Omental fat pad (tissue), 4 donors: Measurements from ENCODE around the gene ZNF407. TPM values are rescaled to one million over a fixed set of nuclear protein-coding genes. Genes with fewer than 3 reads are reported as not detected.

ENCODE experiments used
- ATAC-seq: fragments of 150-250 bp; one replicate; pipeline ENCODE4 v1.9.1; 2016; ENCODE audit warnings: mild to moderate bottlenecking, moderate library complexity; ENCODE audit not compliant: low FRiP score
- DNase-seq: peaks from one replicate; pipeline ENCODE4 v3.0.0-alpha.2; 2019; ENCODE audit warnings: low spot score
- total RNA-seq, 4 donors: library from RNA; depleted of rRNA; stranded (reverse); fragments of >200 nt; gene quantifications; one replicate each; pipeline ENCODE4 v1.1.0, GENCODE V29; 2016
- TF ChIP-seq, protein P1 (sequence below), 3 donors: fragments of 450-650 bp; IDR thresholded peaks; one replicate each; pipeline ENCODE4 v1.5.1; 2016 to 2017; ENCODE audit warnings: antibody characterized with exemption in 3 of 3, mild to moderate bottlenecking in 3 of 3, moderate library complexity in 2 of 3

The ZNF407 gene
- total RNA-seq, 4 donors from 2014 or later: 13.4 to 26.7 (median 19.7) TPM

- ATAC-seq (no peak), DNase-seq (no peak)
- TF ChIP-seq, protein P1, sequence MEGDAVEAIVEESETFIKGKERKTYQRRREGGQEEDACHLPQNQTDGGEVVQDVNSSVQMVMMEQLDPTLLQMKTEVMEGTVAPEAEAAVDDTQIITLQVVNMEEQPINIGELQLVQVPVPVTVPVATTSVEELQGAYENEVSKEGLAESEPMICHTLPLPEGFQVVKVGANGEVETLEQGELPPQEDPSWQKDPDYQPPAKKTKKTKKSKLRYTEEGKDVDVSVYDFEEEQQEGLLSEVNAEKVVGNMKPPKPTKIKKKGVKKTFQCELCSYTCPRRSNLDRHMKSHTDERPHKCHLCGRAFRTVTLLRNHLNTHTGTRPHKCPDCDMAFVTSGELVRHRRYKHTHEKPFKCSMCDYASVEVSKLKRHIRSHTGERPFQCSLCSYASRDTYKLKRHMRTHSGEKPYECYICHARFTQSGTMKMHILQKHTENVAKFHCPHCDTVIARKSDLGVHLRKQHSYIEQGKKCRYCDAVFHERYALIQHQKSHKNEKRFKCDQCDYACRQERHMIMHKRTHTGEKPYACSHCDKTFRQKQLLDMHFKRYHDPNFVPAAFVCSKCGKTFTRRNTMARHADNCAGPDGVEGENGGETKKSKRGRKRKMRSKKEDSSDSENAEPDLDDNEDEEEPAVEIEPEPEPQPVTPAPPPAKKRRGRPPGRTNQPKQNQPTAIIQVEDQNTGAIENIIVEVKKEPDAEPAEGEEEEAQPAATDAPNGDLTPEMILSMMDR (IDR thresholded peaks at IDR 0.05): no peak
Observed at GRCh38 chr18:74745633-74746403, 148.1 kb downstream of the ZNF407 start.

DNA sequence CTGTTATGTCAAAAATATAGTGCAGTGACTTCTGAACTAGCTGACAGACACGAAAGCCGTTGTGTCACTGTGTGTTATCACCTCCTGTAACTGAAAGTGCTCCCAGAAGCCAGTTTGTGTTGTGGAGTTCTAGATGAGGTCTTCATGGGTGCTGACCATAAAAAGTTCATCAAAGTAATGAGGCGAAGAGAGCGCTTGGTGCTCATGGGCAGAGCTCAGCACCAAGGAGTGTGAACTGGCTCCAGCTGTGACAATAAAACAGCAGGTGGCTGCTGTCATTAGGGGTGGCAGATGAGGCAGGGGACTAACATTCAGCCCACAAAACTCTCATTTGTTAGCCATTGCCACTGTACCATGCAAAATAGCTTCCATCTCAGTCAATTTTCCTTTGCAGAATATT is 151.1 kb downstream of the ZNF407 start:
- TF ChIP-seq, protein P1 (IDR thresholded peaks at IDR 0.05): no peak
- DNase-seq: no peak
- no peak for ATAC-seq

GRCh38 chr18:74758995-74759394 is 161.3 kb downstream of the ZNF407 start:
- DNase-seq: no peak
- TF ChIP-seq, protein P1 (IDR thresholded peaks at IDR 0.05): no peak
- ATAC-seq: no peak

- no peak for DNase-seq
- ATAC-seq: no peak
- TF ChIP-seq, protein P1 (IDR thresholded peaks at IDR 0.05): no peak
Observed at GRCh38 chr18:74760026-74760425, 162.4 kb downstream of the ZNF407 start.

DNA sequence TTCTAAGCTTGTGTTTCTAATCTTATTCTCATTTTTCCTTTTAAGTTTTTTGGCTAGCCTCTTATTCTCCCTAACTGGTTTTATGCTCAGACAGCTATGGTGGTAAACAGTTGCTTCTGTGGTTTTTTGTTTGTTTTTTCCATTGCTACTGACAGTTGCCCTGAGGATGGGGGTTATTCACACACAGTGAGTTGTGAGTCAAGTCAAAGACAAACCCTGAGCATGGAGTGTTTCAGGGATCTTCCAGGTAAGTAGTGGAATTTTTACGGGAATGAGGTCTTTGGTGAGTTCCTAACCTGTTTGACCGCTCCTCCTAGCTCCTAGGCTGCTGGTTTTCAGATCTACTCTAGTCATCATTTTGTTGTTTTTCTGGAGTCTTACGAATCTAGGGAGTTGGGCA is 162.8 kb downstream of the ZNF407 start:
- TF ChIP-seq, protein P1 (IDR thresholded peaks at IDR 0.05): no peak
- ATAC-seq: no peak
- no peak for DNase-seq

GRCh38 chr18:74766251-74766650 is 168.6 kb downstream of the ZNF407 start:
- TF ChIP-seq, protein P1 (IDR thresholded peaks at IDR 0.05): no peak
- DNase-seq (no peak), ATAC-seq (no peak)

- TF ChIP-seq, protein P1 (IDR thresholded peaks at IDR 0.05): no peak
- DNase-seq (no peak), ATAC-seq (no peak)
Observed at GRCh38 chr18:74768096-74768495, 170.4 kb downstream of the ZNF407 start.
